Activated CD4-positive, alpha-beta T cell treated with anti-CD3 and anti-CD28 coated beads for 36 hours (primary cell): ENCODE measurements around the gene CDY1. TPM values are rescaled to one million over a fixed set of nuclear protein-coding genes. Genes with fewer than 3 reads are reported as not detected.
"Not testable (repeated sequence)": the region's sequence is repeated elsewhere in the genome, so short reads cannot be mapped to it uniquely, and the experiment has no call there.

ENCODE experiments used
- ATAC-seq: fragments of 200-7000 bp; cut with Tn5 transposase; one replicate; pipeline ENCODE4 v1.10.0; 2021; ENCODE audit warnings: mild to moderate bottlenecking, moderate library complexity
- CTCF ChIA-PET: fragments of 350-600 bp; sonication (Branson Sonifier 250); formaldehyde crosslinking; loops from one replicate; lab custom pipeline; 2021; ENCODE audit warnings: antibody characterized with exemption; lab: Charles Lee
- POLR2A ChIA-PET: fragments of 350-600 bp; sonication (Branson Sonifier 250); formaldehyde crosslinking; loops from one replicate; lab custom pipeline; 2021; ENCODE audit warnings: antibody characterized with exemption, inconsistent platforms; lab: Charles Lee
- DNase-seq: peaks from one replicate; pipeline ENCODE4 v3.0.0-alpha.2; 2020
- H3K27ac Mint-ChIP-seq: one replicate; pipeline ENCODE4 v1.8.0; 2021; ENCODE audit warnings: mixed read lengths
- H3K27me3 Mint-ChIP-seq: one replicate; pipeline ENCODE4 v1.8.0; 2021; ENCODE audit warnings: mixed read lengths
- H3K36me3 Mint-ChIP-seq: one replicate; pipeline ENCODE4 v1.8.0; 2021; ENCODE audit warnings: low read depth, mixed read lengths
- H3K4me1 Mint-ChIP-seq: one replicate; pipeline ENCODE4 v1.8.0; 2021; ENCODE audit warnings: mixed read lengths
- H3K4me3 Mint-ChIP-seq: one replicate; pipeline ENCODE4 v1.8.0; 2021; ENCODE audit warnings: mild to moderate bottlenecking, moderate library complexity, mixed read lengths
- H3K9me3 Mint-ChIP-seq: one replicate; pipeline ENCODE4 v1.8.0; 2021; ENCODE audit warnings: low read depth, mixed read lengths
- intact Hi-C, 2 experiments: fragments of 100-400 bp; cut with DNase I in 1 of 2; cut with micrococcal nuclease in 1 of 2; formaldehyde crosslinking; loops; one replicate each; pipeline versions ENCODE4 v1.14.2 to v1.15.1; 2022 to 2024; cut with DNase I, micrococcal nuclease
- total RNA-seq, 2 experiments: library from RNA; stranded (reverse); gene quantifications; one replicate each; pipeline ENCODE4 v1.2.3, GENCODE V29; 2021

CDY1 gene, protein sequence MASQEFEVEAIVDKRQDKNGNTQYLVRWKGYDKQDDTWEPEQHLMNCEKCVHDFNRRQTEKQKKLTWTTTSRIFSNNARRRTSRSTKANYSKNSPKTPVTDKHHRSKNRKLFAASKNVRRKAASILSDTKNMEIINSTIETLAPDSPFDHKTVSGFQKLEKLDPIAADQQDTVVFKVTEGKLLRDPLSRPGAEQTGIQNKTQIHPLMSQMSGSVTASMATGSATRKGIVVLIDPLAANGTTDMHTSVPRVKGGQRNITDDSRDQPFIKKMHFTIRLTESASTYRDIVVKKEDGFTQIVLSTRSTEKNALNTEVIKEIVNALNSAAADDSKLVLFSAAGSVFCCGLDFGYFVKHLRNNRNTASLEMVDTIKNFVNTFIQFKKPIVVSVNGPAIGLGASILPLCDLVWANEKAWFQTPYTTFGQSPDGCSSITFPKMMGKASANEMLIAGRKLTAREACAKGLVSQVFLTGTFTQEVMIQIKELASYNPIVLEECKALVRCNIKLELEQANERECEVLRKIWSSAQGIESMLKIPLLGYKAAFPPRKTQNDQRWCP
- total RNA-seq: not detected

DNA sequence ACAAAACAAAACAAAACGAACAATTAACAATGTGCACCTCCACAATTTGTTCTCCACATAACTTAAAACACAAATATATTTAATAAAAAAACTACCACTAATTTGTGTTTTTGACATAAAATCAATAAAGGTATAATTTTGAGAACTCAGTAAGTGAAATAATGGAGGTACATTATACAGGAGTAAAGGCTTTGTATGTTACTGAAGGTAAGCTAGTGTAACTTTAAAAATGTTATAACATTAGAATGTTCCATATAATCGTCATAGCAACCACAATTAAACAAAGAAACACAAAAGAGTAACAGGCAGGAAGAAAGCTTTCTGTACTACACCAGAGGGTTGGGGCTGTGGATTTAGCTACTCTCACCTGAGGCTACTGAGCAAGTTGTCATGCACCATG lies at the start of gene CDY1:
TSS of gene CDY1 (plus strand) at position 301 of the 400 bp plus-strand sequence. CDS start 326 bp downstream, outside the sequence.
- ATAC-seq, H3K4me1 Mint-ChIP-seq, H3K9me3 Mint-ChIP-seq, intact Hi-C loops, POLR2A ChIA-PET, H3K27me3 Mint-ChIP-seq, H3K27ac Mint-ChIP-seq, H3K36me3 Mint-ChIP-seq, DNase-seq, CTCF ChIA-PET, H3K4me3 Mint-ChIP-seq: not testable (repeated sequence)

DNA sequence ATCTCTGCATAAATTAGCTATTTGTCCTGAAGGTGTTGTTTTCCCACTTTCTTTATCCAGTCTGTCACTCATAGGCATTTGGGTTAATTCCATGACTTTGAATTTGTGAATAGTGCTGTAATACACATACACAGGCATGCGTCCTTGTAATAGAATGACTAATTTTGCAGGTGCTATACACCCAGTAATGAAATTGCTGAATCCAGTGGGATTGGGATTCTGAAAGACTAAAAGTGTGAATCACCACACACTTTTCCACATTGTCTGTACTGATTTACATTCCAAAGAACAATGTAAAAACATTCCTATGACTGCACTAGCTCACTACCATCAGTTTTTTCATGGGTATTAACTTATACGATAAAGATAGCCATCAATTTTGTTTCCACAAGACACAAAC lies 28.6 kb upstream of the CDY1 start:
- H3K36me3 Mint-ChIP-seq, H3K27me3 Mint-ChIP-seq, ATAC-seq, CTCF ChIA-PET, intact Hi-C loops, H3K4me3 Mint-ChIP-seq, DNase-seq, H3K4me1 Mint-ChIP-seq, POLR2A ChIA-PET, H3K9me3 Mint-ChIP-seq, H3K27ac Mint-ChIP-seq: not testable (repeated sequence)

DNA sequence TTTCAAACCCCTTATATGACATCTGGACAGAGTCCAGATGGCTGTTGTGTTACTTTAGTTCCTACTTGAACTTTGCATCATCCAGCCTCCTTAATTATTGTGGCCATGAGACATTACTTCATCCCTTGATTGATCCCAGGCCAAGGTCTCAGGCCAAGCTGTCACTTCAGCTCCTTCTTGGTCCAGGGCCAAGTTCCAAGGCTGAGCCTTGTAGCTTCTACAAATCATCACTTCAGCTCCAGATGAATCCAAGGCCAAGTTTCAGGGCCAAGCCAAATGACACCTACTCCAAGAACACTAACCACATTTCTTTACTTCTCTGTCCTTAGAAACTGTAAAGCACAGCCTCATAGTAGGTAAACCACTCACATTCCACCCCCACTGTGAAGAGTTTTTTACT lies 1.7 kb upstream of the CDY1 start:
- CTCF ChIA-PET, DNase-seq, H3K27me3 Mint-ChIP-seq, H3K4me3 Mint-ChIP-seq, H3K9me3 Mint-ChIP-seq, H3K36me3 Mint-ChIP-seq, H3K27ac Mint-ChIP-seq, ATAC-seq, intact Hi-C loops, H3K4me1 Mint-ChIP-seq, POLR2A ChIA-PET: not testable (repeated sequence)

DNA sequence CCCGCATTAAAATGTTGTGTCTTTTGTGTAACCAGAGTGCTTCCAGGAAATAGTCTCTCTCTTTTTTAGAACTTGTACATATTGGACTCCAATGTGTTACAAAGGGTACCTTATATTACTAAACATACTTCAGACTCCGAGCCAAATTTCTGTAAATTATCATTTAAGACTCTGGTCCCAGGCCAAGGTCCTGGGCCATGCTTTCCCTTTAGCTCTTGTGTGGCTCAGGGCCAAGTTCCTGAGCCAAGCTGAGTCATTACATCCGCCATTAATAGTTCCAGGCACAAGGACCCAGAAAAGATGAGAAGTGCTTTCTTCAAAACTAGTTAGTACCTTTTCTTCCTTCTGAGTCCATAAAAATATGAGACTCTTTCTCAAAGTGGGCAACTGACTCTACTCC lies 4.6 kb downstream of the CDY1 start:
- H3K9me3 Mint-ChIP-seq, H3K27ac Mint-ChIP-seq, H3K4me3 Mint-ChIP-seq, H3K36me3 Mint-ChIP-seq, intact Hi-C loops, H3K4me1 Mint-ChIP-seq, ATAC-seq, CTCF ChIA-PET, DNase-seq, POLR2A ChIA-PET, H3K27me3 Mint-ChIP-seq: not testable (repeated sequence)

DNA sequence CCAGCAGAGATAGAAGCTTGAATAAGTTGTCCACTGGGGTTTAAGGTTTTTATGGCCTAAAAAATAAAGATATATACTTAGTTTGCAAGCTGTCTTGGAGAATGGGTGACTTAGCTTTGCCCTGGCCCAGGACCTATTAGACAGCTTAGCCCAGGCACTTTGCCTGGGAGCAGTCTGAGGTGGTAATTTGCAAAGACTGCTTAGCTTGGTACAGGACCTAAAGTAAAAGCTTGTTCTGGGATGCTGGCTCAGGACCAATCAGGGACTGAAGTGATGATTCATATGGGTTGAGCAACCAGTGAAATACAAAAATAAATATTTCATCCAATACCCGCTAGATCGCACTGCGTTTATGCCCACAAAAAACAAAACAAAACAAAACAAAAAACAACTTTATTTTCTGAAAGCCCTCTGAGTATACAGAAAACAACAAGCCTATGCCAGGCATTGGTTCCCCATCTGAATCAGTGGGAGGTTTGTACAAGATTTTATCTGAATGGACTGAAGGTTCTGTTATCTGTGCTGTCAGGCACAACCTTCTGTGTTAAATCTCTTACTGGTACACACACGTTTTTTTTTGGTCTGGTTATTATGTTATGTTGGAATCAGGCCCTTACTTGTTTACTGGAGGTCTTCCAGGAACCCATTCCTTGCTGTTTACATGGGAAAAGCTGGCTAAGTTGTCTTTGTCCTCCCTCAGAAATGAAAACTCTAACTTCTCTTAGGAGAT lies 8.6 kb downstream of the CDY1 start:
- H3K36me3 Mint-ChIP-seq, H3K4me1 Mint-ChIP-seq, H3K4me3 Mint-ChIP-seq, intact Hi-C loops, H3K9me3 Mint-ChIP-seq, H3K27me3 Mint-ChIP-seq, POLR2A ChIA-PET, H3K27ac Mint-ChIP-seq, ATAC-seq, CTCF ChIA-PET, DNase-seq: not testable (repeated sequence)

DNA sequence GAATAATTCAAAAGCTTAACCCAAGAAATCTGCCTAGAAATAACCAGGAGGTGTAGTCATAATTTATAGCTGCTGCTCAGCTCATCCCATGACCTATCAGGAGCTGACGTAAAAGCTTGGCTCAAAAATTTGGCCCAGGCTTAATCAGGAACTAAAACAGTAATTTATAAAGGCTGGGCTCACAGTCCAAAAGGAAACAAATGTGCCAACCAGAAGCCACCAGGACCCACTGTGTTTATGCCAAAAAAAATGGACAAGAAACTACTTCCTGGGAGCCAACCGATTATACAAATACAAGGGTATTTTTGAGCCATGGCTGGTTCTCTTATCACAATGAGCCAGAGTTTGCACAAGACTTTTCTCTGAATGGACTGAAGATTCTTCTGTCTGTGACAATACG lies 17.9 kb downstream of the CDY1 start:
- H3K27me3 Mint-ChIP-seq, H3K4me1 Mint-ChIP-seq, intact Hi-C loops, POLR2A ChIA-PET, DNase-seq, H3K36me3 Mint-ChIP-seq, H3K27ac Mint-ChIP-seq, ATAC-seq, CTCF ChIA-PET, H3K9me3 Mint-ChIP-seq, H3K4me3 Mint-ChIP-seq: not testable (repeated sequence)

DNA sequence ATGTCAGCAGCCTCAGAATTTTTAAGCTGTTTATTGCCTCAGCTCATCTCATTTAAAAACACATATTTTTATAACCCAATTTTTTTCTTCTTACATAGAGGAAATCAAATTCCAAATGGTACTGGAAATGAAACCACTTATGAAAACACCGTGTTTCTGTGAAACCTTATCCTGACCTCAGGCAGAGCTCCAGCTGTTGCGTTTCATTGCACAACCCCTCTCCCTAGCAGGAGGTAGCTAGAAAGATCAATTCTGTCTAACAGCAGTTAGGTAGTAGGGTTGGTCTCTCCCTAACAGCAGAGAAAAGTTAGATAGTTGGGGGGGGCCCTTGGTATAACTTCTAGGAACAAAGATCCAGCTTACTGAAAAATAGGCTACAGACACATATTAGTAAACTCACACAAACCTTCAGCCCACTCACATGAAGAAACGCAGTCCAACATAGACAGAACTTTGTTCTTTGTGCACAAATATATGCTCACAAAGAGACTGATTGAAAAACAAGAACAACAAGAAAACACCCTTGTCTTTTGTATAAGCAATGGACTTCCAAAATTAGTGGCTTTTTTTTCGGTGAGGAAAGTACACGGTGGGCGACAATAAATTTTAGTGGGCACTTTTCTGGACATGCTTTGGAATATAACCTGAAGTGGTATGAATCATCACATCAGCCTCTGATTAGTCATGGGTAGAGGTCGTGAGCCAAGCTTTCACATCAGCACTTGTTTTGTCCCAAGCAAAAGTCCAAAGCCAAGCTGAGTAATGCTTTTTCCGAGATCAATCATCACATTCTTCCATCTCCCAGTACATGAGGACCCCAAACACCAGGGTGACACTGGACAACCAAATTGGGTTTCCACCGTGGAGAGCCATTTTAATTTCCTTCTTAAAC lies 21.4 kb downstream of the CDY1 start:
- CTCF ChIA-PET, H3K36me3 Mint-ChIP-seq, POLR2A ChIA-PET: not testable (repeated sequence)

More for the DNA sequence above, 21.4 kb downstream of the CDY1 start:
- ATAC-seq, H3K27me3 Mint-ChIP-seq, H3K4me1 Mint-ChIP-seq, H3K4me3 Mint-ChIP-seq, H3K9me3 Mint-ChIP-seq, intact Hi-C loops, H3K27ac Mint-ChIP-seq, DNase-seq: not testable (repeated sequence)
